GM18909 (cell line): ENCODE data around the gene ST3GAL4.

Source experiments
- ATAC-seq: cut with Tn5 transposase; IDR thresholded peaks from one replicate; pipeline ENCODE4 v1.9.1; 2021; ENCODE audit warnings: mild to moderate bottlenecking; ENCODE audit not compliant: unreplicated experiment, poor library complexity

ST3GAL4 gene

GRCh38 chr11:126416542-126417090, 61.1 kb downstream of the ST3GAL4 start:
- ATAC-seq: peak; percentile 89

- ATAC-seq: no peak
Measured at GRCh38 chr11:126417091-126417862, 61.8 kb downstream of the ST3GAL4 start.

- ATAC-seq: no peak
Measured at GRCh38 chr11:126418887-126419286, 63.4 kb downstream of the ST3GAL4 start.

GRCh38 chr11:126419801-126420697, 64.6 kb downstream of the ST3GAL4 start:
- ATAC-seq: peak; percentile 78

GRCh38 chr11:126420698-126421256, 65.3 kb downstream of the ST3GAL4 start:
- no peak for ATAC-seq

GRCh38 chr11:126421271-126421671, 65.8 kb downstream of the ST3GAL4 start:
- no peak for ATAC-seq

GRCh38 chr11:126422446-126422845, 67.0 kb downstream of the ST3GAL4 start:
- ATAC-seq: no peak

- no peak for ATAC-seq
Measured at GRCh38 chr11:126423154-126423553, 67.7 kb downstream of the ST3GAL4 start.

GRCh38 chr11:126423743-126424142, 68.3 kb downstream of the ST3GAL4 start:
- no peak for ATAC-seq

- ATAC-seq: no peak
Measured at GRCh38 chr11:126424471-126425039, 69.1 kb downstream of the ST3GAL4 start.

GRCh38 chr11:126426106-126426505, 70.6 kb downstream of the ST3GAL4 start:
- no peak for ATAC-seq

GRCh38 chr11:126426820-126427749, 71.6 kb downstream of the ST3GAL4 start:
- peak; percentile 83 for ATAC-seq

GRCh38 chr11:126430581-126431335, 75.3 kb downstream of the ST3GAL4 start:
- ATAC-seq: no peak

- no peak for ATAC-seq
Measured at GRCh38 chr11:126431401-126432064, 76.0 kb downstream of the ST3GAL4 start.

GRCh38 chr11:126432065-126432461, 76.6 kb downstream of the ST3GAL4 start:
- no peak for ATAC-seq

GRCh38 chr11:126432525-126432924, 77.0 kb downstream of the ST3GAL4 start:
- no peak for ATAC-seq

GRCh38 chr11:126433244-126433846, 77.9 kb downstream of the ST3GAL4 start:
- no peak for ATAC-seq
